HepG2 (cell line): Measurements from ENCODE around the gene ANKRD40. TPM values are rescaled to one million over a fixed set of nuclear protein-coding genes. Genes with fewer than 3 reads are reported as not detected.
A peak's percentile ranks its signal among the peaks of the same experiment; 100 is the strongest.

Source experiments
- ATF1 ChIP-seq: IDR thresholded peaks from 2 replicates; pipeline ENCODE4 v1.6.1; 2016; ENCODE audit warnings: mild to moderate bottlenecking, control low read depth
- CCAR2 ChIP-seq: fragments of 200-400 bp; formaldehyde crosslinking; optimal IDR thresholded peaks from 2 replicates; pipeline ENCODE3; 2018; ENCODE audit warnings: low read depth, mild to moderate bottlenecking, low read length, moderate library complexity
- CEBPB ChIP-seq: IDR thresholded peaks from 2 replicates; pipeline ENCODE4 v1.6.1; 2011; ENCODE audit warnings: low read depth, low read length, improper control_type of control experiment, borderline replicate concordance
- ELF1 ChIP-seq: sonication (generic); formaldehyde crosslinking; IDR thresholded peaks from 2 replicates; pipeline ENCODE4 v1.4.0; 2020; ENCODE audit warnings: missing genetic modification reagents
- ESRRA ChIP-seq: sonication (generic); formaldehyde crosslinking; IDR thresholded peaks from 2 replicates; pipeline ENCODE4 v1.5.1; 2020; ENCODE audit warnings: mild to moderate bottlenecking, low read depth, missing genetic modification reagents
- HNRNPL ChIP-seq: fragments of 200-400 bp; formaldehyde crosslinking; IDR thresholded peaks from 2 replicates; pipeline ENCODE4 v1.6.1; 2017; ENCODE audit warnings: mild to moderate bottlenecking, low read depth, low read length
- ISX ChIP-seq: sonication (generic); formaldehyde crosslinking; conservative IDR thresholded peaks from 2 replicates; pipeline ENCODE4 v1.5.0; 2020; ENCODE audit warnings: missing genetic modification reagents
- KDM3A ChIP-seq: IDR thresholded peaks from 2 replicates; pipeline ENCODE4 v1.6.1; 2018; ENCODE audit warnings: low read depth, missing compliant biosample characterization
- MED13 ChIP-seq: sonication (generic); formaldehyde crosslinking; IDR thresholded peaks from 2 replicates; pipeline ENCODE4 v1.5.0; 2020; ENCODE audit warnings: missing genetic modification reagents
- NFE2L1 ChIP-seq: sonication (generic); formaldehyde crosslinking; IDR thresholded peaks from 2 replicates; pipeline ENCODE4 v1.4.0; 2020; ENCODE audit warnings: missing genetic modification reagents, mild to moderate bottlenecking, borderline replicate concordance
- NFYC ChIP-seq: IDR thresholded peaks from 2 replicates; pipeline ENCODE4 v1.6.1; 2016; ENCODE audit warnings: missing genetic modification reagents, missing compliant biosample characterization
- ONECUT2 ChIP-seq: sonication (generic); formaldehyde crosslinking; IDR thresholded peaks from 2 replicates; pipeline ENCODE4 v1.4.0; 2020; ENCODE audit warnings: missing genetic modification reagents
- SPEN ChIP-seq: sonication (generic); formaldehyde crosslinking; IDR thresholded peaks from 2 replicates; pipeline ENCODE4 v1.5.1; 2020; ENCODE audit warnings: low read depth, mild to moderate bottlenecking, missing genetic modification reagents
- TFDP1 ChIP-seq: IDR thresholded peaks from 2 replicates; pipeline ENCODE4 v1.6.1; 2016; ENCODE audit warnings: missing compliant biosample characterization, missing genetic modification reagents, borderline replicate concordance
- TFDP2 ChIP-seq: sonication (generic); formaldehyde crosslinking; IDR thresholded peaks from 2 replicates; pipeline ENCODE4 v1.4.0; 2020; ENCODE audit warnings: missing genetic modification reagents
- THAP11 ChIP-seq: IDR thresholded peaks from 2 replicates; pipeline ENCODE4 v1.6.1; 2016; ENCODE audit warnings: missing biosample characterization, missing genetic modification reagents
- ZNF17 ChIP-seq: sonication (generic); formaldehyde crosslinking; IDR thresholded peaks from 2 replicates; pipeline ENCODE4 v1.5.0; 2020; ENCODE audit warnings: mild to moderate bottlenecking, missing genetic modification reagents
- ZNF432 ChIP-seq: sonication (generic); formaldehyde crosslinking; IDR thresholded peaks from 2 replicates; pipeline ENCODE4 v1.5.0; 2020; ENCODE audit warnings: missing genetic modification reagents, mild to moderate bottlenecking, borderline replicate concordance
- ZNF501 ChIP-seq: sonication (generic); formaldehyde crosslinking; IDR thresholded peaks from 2 replicates; pipeline ENCODE4 v1.5.1; 2020; ENCODE audit warnings: mild to moderate bottlenecking, moderate library complexity, missing genetic modification reagents
- ZNF503 ChIP-seq: sonication (generic); formaldehyde crosslinking; IDR thresholded peaks from 2 replicates; pipeline ENCODE4 v1.4.0; 2020; ENCODE audit warnings: missing genetic modification reagents
- ZNF567 ChIP-seq: sonication (generic); formaldehyde crosslinking; IDR thresholded peaks from 2 replicates; pipeline ENCODE4 v1.8.1; 2023; ENCODE audit warnings: mild to moderate bottlenecking, missing genetic modification reagents, borderline replicate concordance
- ZNF687 ChIP-seq: sonication (generic); formaldehyde crosslinking; IDR thresholded peaks from 2 replicates; pipeline ENCODE4 v1.5.1; 2020; ENCODE audit warnings: mild to moderate bottlenecking, missing genetic modification reagents, moderate library complexity
- polyA plus RNA-seq, 8 experiments: library from polyadenylated mRNA; depleted of rRNA in 3 of 8; stranded (reverse) in 7 of 8; unstranded in 1 of 8; fragments of >200 nt; fragmentation: Illumina TruSeq in 4 of 8; extraction: Trizol in 4 of 8; gene quantifications; 2 replicates each; pipeline versions ENCODE4 v1.2.1 to v1.2.3, GENCODE V29; 2011 to 2016; ENCODE audit warnings: low read depth in 4 of 8, missing spikeins in 1 of 8, mixed read lengths in 1 of 8; ENCODE audit not compliant: insufficient read depth in 1 of 8
- total RNA-seq, 5 experiments: library from RNA; depleted of rRNA; stranded (reverse); fragments of >200 nt; fragmentation: Illumina TruSeq; extraction: Trizol; gene quantifications; 2 replicates each; pipeline ENCODE4 v1.2.3, GENCODE V29; 2016; ENCODE audit warnings: low read depth in 1 of 5

Gene ANKRD40
- total and polyA plus RNA-seq, 2 of the 13 experiments (the other 11 are each of a cell fraction or from before 2014, with no cell fraction given) = 35.0 to 46.4 TPM

- peak; percentile 99 for TF ChIP-seq ZNF687 (CRISPR knock-in tag)
- TF ChIP-seq ZNF503 (CRISPR knock-in tag) = no peak
- TF ChIP-seq TFDP1 (CRISPR knock-in tag) = peak; percentile 50; the same call in 1 of the 2 replicates
- 0 out of 2 replicates have a peak, but pooled peaks have one; percentile 47 for TF ChIP-seq MED13
- no peak for TF ChIP-seq CEBPB
- TF ChIP-seq ZNF501 = peak; percentile 57; the same call in 1 of the 2 replicates
- peak; percentile 39; the same call in 1 of the 2 replicates for TF ChIP-seq SPEN (CRISPR knock-in tag)
- no peak for TF ChIP-seq ONECUT2 (CRISPR knock-in tag)
- TF ChIP-seq THAP11 = peak; percentile 57; the same call in 1 of the 2 replicates
- 0 out of 2 replicates have a peak, but pooled peaks have one; percentile 16 for TF ChIP-seq NFYC (CRISPR knock-in tag)
- peak; percentile 19; the same call in 1 of the 2 replicates for TF ChIP-seq ESRRA (CRISPR knock-in tag)
- peak; percentile 77 for TF ChIP-seq ELF1
- peak; percentile 81 for TF ChIP-seq HNRNPL
- no peak for TF ChIP-seq ATF1
- 0 out of 2 replicates have a peak, but pooled peaks have one; percentile 87 for TF ChIP-seq ZNF567
- no peak for TF ChIP-seq NFE2L1 (CRISPR knock-in tag)
- peak; percentile 61 for TF ChIP-seq TFDP2 (CRISPR knock-in tag)
- no peak for TF ChIP-seq ZNF432
- no peak for TF ChIP-seq CCAR2
- no peak for TF ChIP-seq ISX
- TF ChIP-seq KDM3A (CRISPR knock-in tag) = peak; percentile 78
- TF ChIP-seq ZNF17 (CRISPR knock-in tag) = no peak
Observed at GRCh38 chr17:50660042-50660886, 47.5 kb downstream of the ANKRD40 start (continued).
